NCI-H187 (cell line): ENCODE measurements around the gene CD164.
"Not testable (repeated sequence)": the region's sequence is repeated elsewhere in the genome, so short reads cannot be mapped to it uniquely, and the experiment has no call there.

Experiments used
- DNase-seq, 2 experiments: peaks; one replicate each; lab custom pipeline; 2025; lab: John Stamatoyannopoulos, UW

CD164 gene

DNA sequence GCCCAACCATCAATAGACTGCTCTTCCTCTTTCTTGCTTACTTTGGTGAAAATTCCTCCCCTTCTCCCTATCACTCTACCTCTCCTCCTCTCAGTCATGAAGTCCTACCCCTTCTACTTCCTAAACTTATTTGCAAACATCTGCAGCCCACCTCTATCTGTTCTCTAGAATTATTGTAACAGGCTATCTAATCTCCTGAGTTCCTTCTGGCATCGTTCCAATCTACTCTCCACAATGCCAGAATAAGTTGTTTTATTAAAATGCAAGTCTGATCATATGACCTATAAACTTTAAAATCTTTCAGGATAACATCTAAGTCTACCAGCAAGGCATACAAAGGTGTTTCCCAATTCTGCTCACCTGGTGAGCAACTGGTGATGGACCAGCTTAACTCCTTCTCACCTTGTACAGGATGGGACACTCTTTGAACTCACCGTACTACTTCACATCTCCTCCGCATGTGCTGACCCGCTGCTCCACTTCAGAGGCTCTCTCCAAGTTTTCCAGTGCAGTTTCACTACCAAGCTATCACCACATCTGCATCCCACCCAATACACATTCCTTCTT, 7.9 kb downstream of the CD164 start:
- no peak for DNase-seq

DNA sequence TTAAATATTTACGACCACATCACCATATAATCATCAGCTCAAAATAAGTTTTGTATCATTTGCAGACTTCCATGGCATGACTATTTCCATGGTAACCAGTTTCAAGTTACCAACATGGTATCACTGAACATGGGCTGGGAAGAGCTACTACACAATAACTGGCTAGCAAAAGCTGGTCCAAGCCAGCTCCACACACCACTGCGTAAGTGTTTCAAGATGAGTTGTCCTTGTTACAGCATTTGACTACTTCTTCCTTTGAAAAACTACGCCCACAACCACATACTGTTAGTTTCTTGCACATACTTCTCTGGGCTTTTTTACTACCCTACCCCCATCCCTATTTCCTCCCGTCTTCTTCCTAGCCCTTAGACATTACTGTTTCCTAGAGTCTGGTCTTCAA, 8.5 kb downstream of the CD164 start:
- no peak for DNase-seq

DNA sequence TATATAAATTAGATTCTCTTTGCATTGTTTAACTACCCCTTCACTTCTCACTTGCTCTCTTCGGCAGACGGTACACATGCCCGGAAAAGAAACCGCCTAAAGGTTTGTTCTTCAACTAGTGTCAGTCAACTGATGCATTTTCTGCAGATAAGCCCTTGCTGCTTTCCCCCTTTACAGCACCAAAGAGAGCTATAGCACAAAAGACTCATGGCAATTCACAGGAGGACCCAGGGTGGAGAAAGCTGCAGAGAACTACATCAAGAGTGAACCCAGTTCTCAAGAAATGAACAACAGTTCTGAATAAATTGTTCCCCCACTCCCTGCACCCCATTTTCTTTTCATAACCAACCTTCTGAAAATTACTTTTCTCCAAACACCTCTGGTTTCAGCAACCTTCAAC, 8.9 kb downstream of the CD164 start:
- DNase-seq, result no peak

DNA sequence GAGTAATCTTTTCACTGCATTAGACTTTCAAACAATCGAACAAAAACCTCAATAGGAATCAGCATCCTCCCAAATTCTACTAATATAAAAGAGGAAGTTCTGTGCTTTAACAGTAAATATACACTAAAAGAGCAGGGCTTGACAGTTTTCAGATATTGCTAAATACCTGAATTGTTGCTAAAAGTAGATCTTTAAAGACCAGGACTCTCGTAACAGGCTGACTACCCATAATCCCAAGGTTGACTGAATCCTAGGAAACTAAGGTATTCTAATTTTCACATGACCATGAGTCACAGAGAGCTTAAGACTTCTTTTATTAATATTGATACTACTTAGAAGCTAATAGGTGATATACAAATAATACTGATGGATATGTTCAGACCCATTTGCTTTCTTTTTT, 10.1 kb downstream of the CD164 start:
- no peak for DNase-seq

DNA sequence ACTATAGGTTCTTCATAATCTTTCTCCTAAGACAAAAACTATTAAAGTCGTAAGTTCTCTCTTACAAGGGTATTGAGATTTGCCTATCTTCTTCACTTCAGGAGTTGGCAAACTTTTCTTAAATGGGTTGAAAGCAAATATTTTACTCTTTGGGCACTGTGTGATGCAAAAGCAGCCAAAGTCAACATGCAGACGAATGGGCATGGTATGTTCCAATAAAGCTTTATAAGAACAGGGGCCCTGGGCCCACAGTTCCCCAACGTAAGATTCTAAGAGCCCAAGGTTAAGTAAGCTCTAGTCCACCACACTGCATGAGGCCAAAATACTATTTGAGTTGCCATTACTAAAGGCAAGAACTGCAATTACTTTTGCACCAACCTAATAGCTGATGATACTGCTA, 11.5 kb downstream of the CD164 start:
- DNase-seq, result no peak

DNA sequence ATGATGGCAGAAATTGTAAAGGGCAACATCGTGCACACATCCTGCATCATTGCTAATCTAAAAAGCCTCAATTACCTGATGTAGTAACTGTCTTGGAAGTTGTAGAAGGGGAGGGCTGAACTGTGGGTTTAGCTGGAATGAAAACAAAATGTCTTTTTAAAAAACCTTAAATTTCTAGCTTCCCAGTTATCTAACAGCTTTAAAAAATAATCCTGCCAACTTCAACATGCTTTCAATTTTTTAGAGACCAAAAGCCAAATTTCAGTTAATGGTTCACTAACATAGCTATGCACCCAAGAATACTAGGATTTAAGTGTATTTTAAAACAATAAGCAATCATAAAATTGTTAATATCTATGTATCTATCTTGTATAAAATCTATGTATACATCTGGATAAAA, 11.9 kb downstream of the CD164 start:
- no peak for DNase-seq

DNA sequence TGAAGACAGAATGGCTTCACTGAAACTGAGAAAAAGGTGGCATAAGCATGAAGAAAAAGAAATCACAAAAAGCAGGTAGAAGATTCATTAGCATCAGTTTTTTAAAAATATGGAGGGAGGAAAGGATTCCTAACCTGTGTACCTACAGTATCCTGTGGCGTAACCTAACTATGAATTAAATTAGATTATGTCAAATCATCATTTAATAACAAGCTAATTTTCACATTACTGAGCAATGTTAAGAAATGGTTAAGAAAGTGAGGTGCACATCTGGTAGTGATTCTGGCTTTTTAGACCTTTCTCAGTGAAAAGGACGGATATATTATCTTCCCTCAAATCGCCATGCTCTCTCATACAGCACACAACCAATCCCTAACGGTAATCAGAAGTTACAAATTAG, 12.5 kb downstream of the CD164 start:
- DNase-seq, result no peak

DNA sequence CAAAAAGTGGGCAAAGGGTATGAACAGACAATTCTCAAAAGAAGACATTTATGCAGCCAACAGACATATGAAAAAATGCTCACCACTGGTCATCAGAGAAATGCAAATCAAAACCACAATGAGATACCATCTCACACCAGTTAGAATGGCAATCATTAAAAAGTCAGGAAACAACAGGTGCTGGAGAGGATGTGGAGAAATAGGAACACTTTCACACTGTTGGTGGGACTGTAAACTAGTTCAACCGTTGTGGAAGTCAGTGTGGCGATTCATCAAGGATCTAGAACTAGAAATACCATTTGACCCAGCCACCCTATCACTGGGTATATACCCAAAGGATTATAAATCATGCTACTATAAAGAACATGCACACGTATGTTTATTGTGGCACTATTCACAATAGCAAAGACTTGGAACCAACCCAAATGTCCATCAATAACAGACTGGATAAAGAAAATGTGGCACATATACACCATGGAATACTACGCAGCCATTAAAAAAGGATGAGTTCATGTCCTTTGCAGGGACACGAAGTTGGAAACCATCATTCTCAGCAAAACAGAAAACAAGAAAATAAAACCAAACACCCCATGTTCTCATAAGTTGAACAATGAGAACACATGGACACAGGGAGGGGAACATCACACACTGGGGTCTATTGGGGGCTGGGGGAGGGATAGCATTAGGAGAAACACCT, 17.7 kb downstream of the CD164 start:
- not testable (repeated sequence) for DNase-seq

DNA sequence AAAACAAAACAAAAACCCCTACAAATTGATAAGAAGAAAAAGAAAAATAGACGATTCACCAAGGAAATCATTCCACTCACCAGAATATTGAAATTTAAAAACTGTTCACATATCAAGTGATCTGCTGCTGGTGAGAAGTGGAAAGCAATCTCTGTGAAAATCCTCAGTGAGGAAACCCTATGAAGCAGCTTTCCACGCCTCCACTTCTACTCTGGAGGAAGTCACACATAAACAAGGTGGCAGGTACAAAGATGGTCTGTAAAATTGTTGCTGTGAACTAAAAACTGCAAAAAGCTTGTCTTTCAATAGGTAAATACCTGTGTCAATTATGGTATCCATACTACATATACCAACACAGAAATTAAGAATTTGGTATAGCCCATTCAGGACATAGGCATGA, 18.5 kb downstream of the CD164 start:
- DNase-seq, result no peak

DNA sequence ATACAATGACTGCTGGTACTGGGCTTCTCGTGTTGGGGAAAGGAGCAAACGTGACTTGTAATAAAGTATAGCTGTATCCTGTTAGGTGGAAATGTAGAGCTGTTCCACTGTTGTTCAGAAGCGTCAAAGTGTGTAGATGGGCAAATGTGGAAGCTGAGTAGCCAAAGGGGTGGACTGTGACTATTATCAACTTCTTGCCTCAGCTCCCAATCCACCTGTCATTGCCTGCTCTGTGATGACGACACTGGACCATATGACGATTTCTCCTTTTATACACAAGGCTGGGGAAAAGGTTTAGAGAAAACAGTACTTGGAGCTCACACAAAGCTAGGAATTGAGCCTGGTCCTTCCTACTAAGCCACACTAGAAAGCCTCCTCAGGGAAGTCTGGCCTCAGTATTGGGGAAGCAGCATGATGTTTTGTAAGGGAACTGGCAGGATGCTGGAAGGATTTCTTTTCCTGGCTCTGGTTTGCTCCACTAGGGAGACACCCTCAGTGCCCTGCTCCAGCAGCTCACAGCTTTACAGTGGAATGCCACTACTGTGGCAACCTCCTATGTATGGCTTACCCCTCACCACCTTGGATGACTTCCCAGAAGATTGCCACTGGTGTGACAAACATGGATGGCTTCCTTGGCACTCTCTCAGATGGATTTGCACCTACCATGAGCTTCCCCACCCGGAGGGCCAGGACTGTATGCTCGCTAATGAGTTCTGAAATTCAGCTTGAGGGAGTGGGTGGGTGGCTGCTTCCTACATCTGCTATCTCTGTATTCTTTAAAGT, 20.0 kb downstream of the CD164 start:
- DNase-seq, result no peak

DNA sequence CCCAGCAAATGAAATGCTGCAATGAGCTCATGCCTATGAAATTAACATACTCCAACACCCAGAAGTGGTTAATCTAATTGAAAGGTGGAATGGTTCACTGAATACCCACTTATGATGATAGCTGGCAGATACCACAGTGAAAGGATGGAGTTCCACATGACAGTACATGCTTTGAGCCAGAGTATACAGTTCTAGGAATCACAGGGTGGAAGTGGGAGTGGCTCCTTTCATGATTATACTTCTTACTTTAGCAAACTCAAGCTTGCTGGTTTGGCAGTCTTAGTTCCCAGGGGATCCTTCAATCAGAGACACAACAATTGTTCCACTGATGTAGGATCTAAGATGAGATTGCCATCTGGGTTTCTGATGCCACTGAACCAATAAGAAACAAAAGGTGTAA, 21.5 kb downstream of the CD164 start:
- no peak for DNase-seq

DNA sequence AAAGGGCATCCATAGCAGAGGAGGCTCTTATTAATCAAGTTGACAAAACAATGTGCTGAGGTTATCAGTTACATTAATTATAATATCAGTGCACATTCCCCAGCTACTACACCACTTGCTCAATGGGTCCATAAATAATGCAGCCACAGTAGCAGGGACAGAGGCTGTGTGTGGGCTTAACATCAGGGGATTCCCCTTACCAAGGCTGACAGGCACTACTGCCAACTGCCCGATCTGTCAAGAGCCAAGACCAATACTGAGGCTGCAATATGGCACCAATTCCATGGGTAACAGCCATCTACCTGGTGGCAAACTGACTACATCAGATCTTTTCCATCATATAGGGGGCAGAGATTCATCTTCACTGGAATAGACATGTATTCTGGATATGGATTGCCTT, 22.0 kb downstream of the CD164 start:
- no peak for DNase-seq

DNA sequence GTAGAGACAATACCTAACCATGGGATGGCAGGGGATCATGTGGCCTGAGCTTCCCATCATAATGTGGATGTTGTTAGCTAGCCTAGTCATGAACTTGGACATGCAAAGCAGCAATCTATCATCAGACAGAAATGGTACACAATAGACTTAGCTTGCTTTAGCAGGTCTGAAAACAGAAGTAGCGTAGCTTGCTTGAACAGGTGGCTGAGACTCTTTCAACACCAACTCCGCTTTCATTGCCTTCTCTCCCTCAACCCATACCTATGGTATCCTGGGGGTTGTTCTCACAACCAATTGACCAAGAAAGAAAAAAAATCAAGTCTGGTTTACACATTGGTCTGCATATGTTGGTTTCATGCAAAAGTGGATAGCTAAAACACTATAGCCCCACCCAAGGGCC, 23.0 kb downstream of the CD164 start:
- DNase-seq, result no peak

DNA sequence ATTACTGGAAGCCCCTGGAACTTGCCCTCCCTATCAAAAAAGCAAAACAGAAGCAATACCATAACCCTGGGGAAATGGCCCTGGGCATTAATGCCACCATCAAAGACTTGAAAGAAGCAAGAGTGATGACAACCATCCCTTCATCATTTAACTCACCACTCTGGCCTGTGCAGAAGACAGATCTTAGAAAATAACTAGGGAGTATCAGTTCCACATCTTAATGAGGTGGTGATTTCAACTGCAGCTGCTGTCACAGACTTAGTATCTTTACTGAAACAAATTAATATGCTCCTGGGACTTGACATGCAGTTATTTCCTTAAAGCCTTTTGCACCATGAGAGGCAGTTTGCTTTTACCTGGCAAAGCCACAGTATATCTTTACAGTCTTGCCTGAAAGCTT, 24.1 kb downstream of the CD164 start:
- DNase-seq, result no peak

DNA sequence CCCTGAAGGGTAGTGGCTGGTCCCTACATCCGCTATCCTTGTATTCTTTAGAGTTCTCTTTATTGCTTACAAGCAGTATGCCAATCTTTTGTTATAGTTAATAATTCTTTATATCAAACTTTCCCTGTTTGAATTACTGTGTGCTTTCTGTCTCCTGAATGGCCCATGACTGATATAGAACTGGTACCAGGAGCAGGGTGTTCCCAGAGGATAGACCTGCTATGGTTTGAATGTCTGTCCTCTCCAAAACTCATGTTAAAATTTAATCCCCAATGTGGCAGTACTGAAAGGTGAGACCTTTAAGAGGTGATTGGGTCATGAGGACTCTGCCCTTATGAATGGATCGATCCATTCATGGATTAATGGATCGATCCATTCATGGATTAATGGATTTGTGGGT, 26.0 kb downstream of the CD164 start:
- DNase-seq, result no peak

DNA sequence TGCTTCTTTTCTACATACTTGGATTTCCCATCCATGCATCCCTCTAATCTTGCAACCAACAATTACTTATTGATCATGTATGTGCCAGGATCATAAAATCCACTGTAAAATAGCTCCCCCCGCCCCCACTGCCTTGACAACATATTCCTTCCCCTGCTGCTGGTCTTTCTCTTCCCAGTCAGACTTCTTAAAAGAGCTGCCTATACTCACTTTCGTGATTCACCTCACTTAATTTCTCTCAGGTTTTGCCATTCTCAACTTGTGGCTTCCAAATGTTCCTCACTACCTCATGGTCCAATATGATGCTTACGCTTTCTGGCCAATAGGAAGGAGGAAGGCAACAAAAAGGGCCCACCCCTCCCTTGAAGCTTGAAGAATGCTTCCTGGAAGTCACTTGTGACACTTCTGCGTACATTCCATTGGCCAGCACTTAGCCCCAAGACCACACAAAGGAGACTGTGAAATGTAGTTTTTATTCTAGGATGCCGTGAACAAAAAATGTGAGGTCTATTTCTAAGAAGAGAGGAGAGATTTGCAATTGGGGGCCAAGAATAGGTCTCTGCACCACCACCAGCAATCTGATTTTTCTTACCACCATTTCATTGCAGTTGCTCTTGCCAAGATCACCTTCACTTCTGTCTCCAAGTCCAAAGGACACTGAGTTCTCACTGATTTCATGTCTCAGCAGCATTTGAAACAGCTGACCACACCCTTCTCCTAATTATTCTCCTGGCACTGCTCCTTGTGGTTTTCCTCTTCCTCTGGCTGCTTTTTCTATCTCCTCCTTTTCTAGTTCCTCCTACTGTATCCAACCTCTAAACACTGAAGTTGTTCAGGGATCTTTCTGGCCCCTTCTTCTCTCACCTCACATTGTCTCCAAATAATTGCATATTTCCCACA, 30.8 kb downstream of the CD164 start:
- DNase-seq, result no peak

DNA sequence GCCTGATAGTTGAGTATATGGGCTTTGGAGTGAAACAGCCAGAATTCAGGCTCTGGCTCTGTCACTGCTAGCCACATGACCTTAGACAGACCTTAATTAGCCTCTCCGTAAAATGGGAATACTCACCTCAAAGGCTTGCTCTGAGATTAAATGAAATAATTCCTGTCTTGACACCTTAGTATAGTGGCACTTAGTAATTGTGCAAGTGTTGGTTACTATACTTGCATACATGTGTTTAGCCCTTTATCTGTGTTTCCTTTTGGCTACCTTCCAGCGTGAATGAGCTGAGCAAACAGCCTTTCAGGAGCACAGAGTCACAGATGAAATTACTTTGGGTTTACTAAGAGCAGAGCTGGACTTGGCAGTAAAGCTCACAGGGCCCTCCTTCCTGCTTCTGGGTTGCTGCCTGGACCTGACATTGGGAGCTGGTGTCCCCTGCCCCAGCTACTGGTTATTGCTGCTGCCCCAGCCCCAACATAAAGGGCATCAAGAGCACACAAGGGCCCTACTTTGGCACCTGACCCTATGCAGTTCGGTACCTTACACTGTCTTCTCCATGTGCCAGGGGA, 32.8 kb downstream of the CD164 start:
- DNase-seq, result no peak

DNA sequence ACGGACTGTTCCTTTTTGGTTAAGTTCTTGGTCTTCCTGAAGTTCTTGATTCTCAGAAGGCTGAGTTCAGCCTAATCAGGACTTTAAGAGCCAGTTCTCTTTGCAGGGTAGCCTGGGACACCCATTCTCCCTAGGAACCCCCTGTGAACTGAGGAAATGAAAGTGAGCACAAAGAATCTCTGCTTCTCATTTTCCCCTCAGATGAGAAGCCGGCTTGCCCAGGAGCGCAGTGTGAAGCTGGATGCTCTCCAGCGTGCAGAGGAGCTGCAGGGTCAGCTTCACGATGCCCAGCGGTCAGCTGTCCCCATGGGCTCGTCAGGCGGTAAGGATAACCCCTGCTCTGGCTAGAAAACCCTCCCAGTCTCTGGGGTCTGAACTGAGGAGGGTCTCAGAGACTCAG, 34.0 kb downstream of the CD164 start:
- DNase-seq, result no peak

DNA sequence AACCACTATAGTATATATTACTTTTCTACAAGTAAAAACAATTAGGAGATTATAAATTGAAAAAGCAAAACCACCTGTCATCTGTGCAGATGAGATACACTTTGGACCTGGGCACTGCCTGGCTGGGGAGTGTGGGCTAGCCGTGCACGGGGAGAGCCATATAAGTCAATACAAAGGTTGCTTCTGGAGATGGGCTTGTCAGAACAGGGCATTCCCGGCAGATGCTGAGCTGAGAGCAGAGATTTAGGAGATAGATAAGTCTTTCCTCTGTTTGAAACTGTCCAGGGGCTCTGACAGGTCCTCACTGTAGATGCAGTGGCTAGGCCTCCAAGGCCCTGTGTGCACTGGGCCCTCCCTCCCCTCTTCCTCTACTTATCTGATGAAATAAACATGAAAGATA, 34.5 kb downstream of the CD164 start:
- no peak for DNase-seq

DNA sequence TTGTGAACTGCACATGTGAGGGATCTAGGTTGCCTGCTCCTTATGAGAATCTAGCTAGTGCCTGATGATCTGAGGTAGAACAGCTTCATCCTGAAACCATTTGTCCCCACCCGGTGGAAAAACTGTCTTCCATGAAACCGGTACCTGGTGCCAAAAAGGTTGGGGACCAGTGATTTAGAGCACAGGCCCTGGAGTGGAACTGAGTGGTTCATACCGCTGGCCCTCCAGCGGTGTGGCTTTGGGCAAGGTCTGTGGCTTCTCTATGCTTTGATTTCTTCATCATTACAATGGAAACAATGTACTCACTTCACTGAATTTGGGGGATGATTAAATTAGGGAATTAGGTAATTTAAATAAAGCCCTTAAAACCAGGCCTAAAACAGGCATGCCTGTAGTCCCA, 36.3 kb downstream of the CD164 start:
- DNase-seq, result no peak

DNA sequence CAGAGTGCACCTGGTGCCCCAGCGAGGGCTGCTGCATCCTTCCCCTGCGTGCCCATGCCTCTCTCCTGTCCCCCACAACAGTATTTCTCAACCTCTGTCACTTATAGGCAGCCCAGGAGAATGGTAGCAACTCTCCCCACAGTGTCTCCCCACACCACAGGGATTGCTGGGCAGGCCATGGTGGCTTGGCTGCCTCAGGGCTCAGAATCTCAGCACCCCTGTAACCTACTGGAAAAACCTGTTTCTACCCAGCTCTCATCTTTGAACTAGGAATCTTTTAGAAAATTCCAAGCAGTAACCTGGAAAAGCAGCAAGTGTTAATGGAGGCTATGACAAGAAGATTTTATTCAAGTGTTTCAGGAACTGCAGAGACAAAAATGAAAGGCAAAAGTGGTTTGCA, 38.0 kb downstream of the CD164 start:
- no peak for DNase-seq

DNA sequence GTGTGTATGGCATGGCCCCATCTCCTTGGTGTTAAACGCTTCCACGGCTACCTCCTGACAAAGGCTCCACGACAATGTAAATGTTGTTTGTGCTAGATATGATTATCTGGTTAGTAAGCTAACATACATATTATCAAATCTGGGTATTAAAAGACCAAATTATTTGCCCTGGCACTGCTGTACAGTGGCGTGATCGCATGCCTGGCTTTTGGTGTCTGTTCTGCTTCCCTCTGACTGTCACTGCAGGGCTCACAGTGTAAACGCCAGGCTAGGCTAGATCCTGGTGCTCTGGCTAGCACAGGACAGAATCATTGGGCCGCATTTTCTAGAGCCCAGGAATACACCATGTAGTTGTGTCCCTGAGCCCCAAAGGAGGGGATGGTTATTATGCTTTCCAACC, 38.7 kb downstream of the CD164 start:
- no peak for DNase-seq
